GM19023 (cell line): ENCODE results near the gene TLX3.

Source experiments
- ATAC-seq: cut with Tn5 transposase; IDR thresholded peaks from one replicate; pipeline ENCODE4 v1.9.1; 2021; ENCODE audit warnings: mild to moderate bottlenecking, moderate library complexity; ENCODE audit not compliant: unreplicated experiment

The TLX3 gene

GRCh38 chr5:171300358-171300757 lies 8.7 kb upstream of the TLX3 start:
- no peak for ATAC-seq

GRCh38 chr5:171306166-171306565 lies 2.9 kb upstream of the TLX3 start:
- no peak for ATAC-seq

GRCh38 chr5:171306781-171307591 lies 2.1 kb upstream of the TLX3 start:
- ATAC-seq: no peak

- no peak for ATAC-seq
Measured at GRCh38 chr5:171307789-171308452, 1.1 kb upstream of the TLX3 start.

GRCh38 chr5:171309276-171310211 lies 496 bp downstream of the TLX3 start:
- no peak for ATAC-seq

GRCh38 chr5:171310212-171310818 lies 1.3 kb downstream of the TLX3 start:
- ATAC-seq: no peak

GRCh38 chr5:171310819-171311321 lies 1.8 kb downstream of the TLX3 start:
- no peak for ATAC-seq

GRCh38 chr5:171311322-171312077 lies 2.5 kb downstream of the TLX3 start:
- no peak for ATAC-seq

GRCh38 chr5:171312129-171312974 lies 3.3 kb downstream of the TLX3 start:
- no peak for ATAC-seq

- ATAC-seq: no peak
Measured at GRCh38 chr5:171313481-171314206, 4.6 kb downstream of the TLX3 start.

GRCh38 chr5:171314728-171315385 lies 5.8 kb downstream of the TLX3 start:
- ATAC-seq: no peak

GRCh38 chr5:171315386-171315891 lies 6.4 kb downstream of the TLX3 start:
- no peak for ATAC-seq

- no peak for ATAC-seq
Measured at GRCh38 chr5:171315925-171316257, 6.8 kb downstream of the TLX3 start.

GRCh38 chr5:171316258-171317121 lies 7.4 kb downstream of the TLX3 start:
- ATAC-seq: no peak

GRCh38 chr5:171317230-171317629 lies 8.2 kb downstream of the TLX3 start:
- no peak for ATAC-seq

- ATAC-seq: no peak
Measured at GRCh38 chr5:171318026-171318425, 9.0 kb downstream of the TLX3 start.

GRCh38 chr5:171321447-171321846 lies 12.4 kb downstream of the TLX3 start:
- no peak for ATAC-seq
